Naive thymus-derived CD4-positive, alpha-beta T cell (primary cell): ENCODE data around the gene RPL11. TPM values are rescaled to one million over a fixed set of nuclear protein-coding genes. Genes with fewer than 3 reads are reported as not detected.
"Not testable (repeated sequence)": the region's sequence is repeated elsewhere in the genome, so short reads cannot be mapped to it uniquely, and the experiment has no call there.

Experiments
- ATAC-seq: fragments of 150-1000 bp; cut with Tn5 transposase; 2 replicates; pipeline ENCODE4 v1.10.0; 2021; ENCODE audit warnings: mild to moderate bottlenecking, moderate library complexity
- CTCF ChIA-PET: fragments of 350-600 bp; sonication (Branson Sonifier 250); formaldehyde crosslinking; loops from one replicate; lab custom pipeline; 2021; ENCODE audit warnings: antibody characterized with exemption; lab: Charles Lee
- POLR2A ChIA-PET: fragments of 350-600 bp; sonication (Branson Sonifier 250); formaldehyde crosslinking; loops from one replicate; lab custom pipeline; 2021; ENCODE audit warnings: antibody characterized with exemption, inconsistent platforms; lab: Charles Lee
- DNase-seq, 9 donors: peaks; one replicate each; pipeline versions ENCODE4 v3.0.0 to v3.0.0-alpha.2; 2020 to 2022; ENCODE audit warnings: mixed read lengths in 1 of 9
- H3K27ac ChIP-seq: one replicate; pipeline ENCODE4 v1.7.0; 2013; ENCODE audit warnings: mild to moderate bottlenecking, low read depth, low read length, moderate library complexity
- H3K27me3 ChIP-seq, 2 donors: one replicate each; pipeline ENCODE4 v1.7.0; 2013; ENCODE audit warnings: low read length in 2 of 2, mild to moderate bottlenecking in 2 of 2, moderate library complexity in 2 of 2; ENCODE audit not compliant: control insufficient read depth in 2 of 2, insufficient read depth in 2 of 2
- H3K36me3 ChIP-seq, 3 experiments: 1 replicate in 2 of 3; 2 replicates in 1 of 3; pipeline ENCODE4 v1.7.0; 2013; ENCODE audit warnings: low read length in 3 of 3, mild to moderate bottlenecking in 3 of 3, moderate library complexity in 1 of 3; ENCODE audit not compliant: insufficient read depth in 3 of 3, control insufficient read depth in 2 of 3
- H3K4me1 ChIP-seq, 2 donors: one replicate each; pipeline ENCODE4 v1.7.0; 2013; ENCODE audit warnings: low read length in 2 of 2, mild to moderate bottlenecking in 2 of 2, moderate library complexity in 1 of 2; ENCODE audit not compliant: control insufficient read depth in 2 of 2, insufficient read depth in 2 of 2
- H3K4me3 ChIP-seq: 2 replicates; pipeline ENCODE4 v1.7.0; 2013; ENCODE audit warnings: mild to moderate bottlenecking, low read length
- H3K9me3 ChIP-seq, 3 experiments: 1 replicate in 2 of 3; 2 replicates in 1 of 3; pipeline ENCODE4 v1.7.0; 2013; ENCODE audit warnings: low read length in 3 of 3; ENCODE audit not compliant: control insufficient read depth in 2 of 3
- H3K27ac Mint-ChIP-seq, 9 donors: one replicate each; pipeline ENCODE4 v1.8.0; 2020 to 2022; ENCODE audit warnings: mixed read lengths in 9 of 9, mild to moderate bottlenecking in 8 of 9, moderate library complexity in 5 of 9, inconsistent platforms in 2 of 9
- H3K27me3 Mint-ChIP-seq, 5 donors: one replicate each; pipeline ENCODE4 v1.8.0; 2021 to 2022; ENCODE audit warnings: mixed read lengths in 5 of 5, mild to moderate bottlenecking in 1 of 5
- H3K36me3 Mint-ChIP-seq, 5 donors: one replicate each; pipeline ENCODE4 v1.8.0; 2020 to 2022; ENCODE audit warnings: mixed read lengths in 5 of 5, mild to moderate bottlenecking in 3 of 5, inconsistent platforms in 1 of 5
- H3K4me1 Mint-ChIP-seq, 7 donors: one replicate each; pipeline ENCODE4 v1.8.0; 2020 to 2022; ENCODE audit warnings: mixed read lengths in 7 of 7, mild to moderate bottlenecking in 3 of 7, inconsistent platforms in 1 of 7
- H3K4me3 Mint-ChIP-seq, 10 donors: one replicate each; pipeline ENCODE4 v1.8.0; 2020 to 2022; ENCODE audit warnings: mild to moderate bottlenecking in 10 of 10, mixed read lengths in 10 of 10, moderate library complexity in 6 of 10, inconsistent platforms in 2 of 10
- H3K9me3 Mint-ChIP-seq, 11 donors: one replicate each; pipeline ENCODE4 v1.8.0; 2020 to 2022; ENCODE audit warnings: mixed read lengths in 11 of 11, mild to moderate bottlenecking in 4 of 11, inconsistent platforms in 1 of 11, moderate library complexity in 1 of 11
- intact Hi-C, 2 donors: fragments of 100-400 bp; cut with micrococcal nuclease; formaldehyde crosslinking; loops; one replicate each; pipeline ENCODE4 v1.15.1; 2023
- polyA plus RNA-seq, 2 donors: library from polyadenylated mRNA; unstranded; fragments of 300-500 nt; fragmentation: Illumina TruSeq; gene quantifications; one replicate each; pipeline ENCODE4 v1.2.3, GENCODE V29; 2021
- total RNA-seq, 6 experiments: library from RNA in 5 of 6; stranded (reverse) in 5 of 6; gene quantifications; 1 replicate in 5 of 6; 2 replicates in 1 of 6; pipeline ENCODE4 v1.2.3 and lab custom pipeline; 2021 to 2026

RPL11 gene
- total and polyA plus RNA-seq, 7 experiments from 2014 or later: 1,206 to 2,420 (median 2,009) TPM

- intact Hi-C loops: no loop called here
- Histone ChIP-seq H3K9me3 (no peaks in the 10 kb centered on the region), H3K27ac (no peak overlapping the region), H3K4me1 (no peaks in the 10 kb centered on the region), H3K4me3 (no peak overlapping the region), H3K27me3 (no peaks in the 10 kb centered on the region), H3K36me3 (no peaks in the 10 kb centered on the region)
- H3K4me3 Mint-ChIP-seq: no peak overlapping the region
- ATAC-seq (no peak), DNase-seq (no peak)
- ChIA-PET CTCF (interaction anchor here (0.5 kb wide), 1 partner anchor 167 kb away, joined by 3 read pairs; no protein-coding TSS in a partner anchor), POLR2A (no interaction called here)
- peaks cover 0 to 26% (median 7%) of the 10 kb centered on the region in 5 donors for H3K27me3 Mint-ChIP-seq
- H3K9me3 Mint-ChIP-seq: peaks cover 0 to under 1% (median 0%) of the 10 kb centered on the region in 11 donors
- H3K4me1 Mint-ChIP-seq: no peaks in the 10 kb centered on the region
- H3K27ac Mint-ChIP-seq: no peak overlapping the region
- H3K36me3 Mint-ChIP-seq: no peaks in the 10 kb centered on the region
Measured at GRCh38 chr1:23679815-23680214, 11.8 kb upstream of the RPL11 start.

GRCh38 chr1:23682946-23683345, 8.7 kb upstream of the RPL11 start:
- Mint-ChIP-seq H3K9me3 (peaks cover 0 to 5% (median 1%) of the 10 kb centered on the region in 11 donors), H3K4me3 (no peak overlapping the region), H3K27me3 (peaks cover 0 to 26% (median 10%) of the 10 kb centered on the region in 5 donors), H3K36me3 (peaks cover 0 to 4% (median 0%) of the 10 kb centered on the region in 5 donors), H3K4me1 (no peaks in the 10 kb centered on the region), H3K27ac (no peak overlapping the region)
- ChIA-PET POLR2A (no interaction called here), CTCF (no interaction called here)
- ATAC-seq (no peak), DNase-seq (no peak)
- H3K36me3 ChIP-seq: no peaks in the 10 kb centered on the region
- H3K4me3 ChIP-seq: no peak overlapping the region
- H3K4me1 ChIP-seq: no peaks in the 10 kb centered on the region
- H3K27ac ChIP-seq: no peak overlapping the region
- H3K9me3 ChIP-seq: no peaks in the 10 kb centered on the region
- H3K27me3 ChIP-seq: no peaks in the 10 kb centered on the region
- intact Hi-C loops: no loop called here

- intact Hi-C loops: no loop called here
- Histone ChIP-seq H3K4me3 (no peak overlapping the region), H3K9me3 (no peaks in the 10 kb centered on the region), H3K4me1 (no peaks in the 10 kb centered on the region), H3K27me3 (no peaks in the 10 kb centered on the region), H3K27ac (no peak overlapping the region), H3K36me3 (no peaks in the 10 kb centered on the region)
- Mint-ChIP-seq H3K36me3 (peaks cover 0 to 4% (median 0%) of the 10 kb centered on the region in 5 donors), H3K4me3 (no peak overlapping the region), H3K9me3 (peaks cover 0 to 5% (median 1%) of the 10 kb centered on the region in 11 donors), H3K27ac (no peak overlapping the region), H3K4me1 (no peaks in the 10 kb centered on the region), H3K27me3 (peaks cover 0 to 24% (median 10%) of the 10 kb centered on the region in 5 donors)
- POLR2A ChIA-PET: no interaction called here
- no peak for DNase-seq
- no peak for ATAC-seq
- CTCF ChIA-PET: no interaction called here
Measured at GRCh38 chr1:23684415-23684814, 7.2 kb upstream of the RPL11 start.

GRCh38 chr1:23685197-23685596, 6.4 kb upstream of the RPL11 start:
- POLR2A ChIA-PET, H3K36me3 Mint-ChIP-seq, H3K4me3 ChIP-seq, ATAC-seq, H3K9me3 Mint-ChIP-seq, H3K4me1 Mint-ChIP-seq, H3K9me3 ChIP-seq, H3K4me1 ChIP-seq, H3K36me3 ChIP-seq, H3K27ac ChIP-seq, CTCF ChIA-PET, H3K4me3 Mint-ChIP-seq, H3K27ac Mint-ChIP-seq, H3K27me3 ChIP-seq, intact Hi-C loops, DNase-seq: not testable (repeated sequence)
- peaks cover 0 to 19% (median 8%) of the 10 kb centered on the region in 5 donors for H3K27me3 Mint-ChIP-seq

- H3K27me3 ChIP-seq, H3K4me3 ChIP-seq, H3K27ac Mint-ChIP-seq, H3K9me3 Mint-ChIP-seq, H3K4me3 Mint-ChIP-seq, H3K27me3 Mint-ChIP-seq, H3K36me3 Mint-ChIP-seq, DNase-seq, H3K36me3 ChIP-seq, intact Hi-C loops, H3K9me3 ChIP-seq, H3K4me1 ChIP-seq, CTCF ChIA-PET, ATAC-seq, H3K27ac ChIP-seq: not testable (repeated sequence)
- peaks cover 5 to 10% (median 6%) of the 10 kb centered on the region in 7 donors for H3K4me1 Mint-ChIP-seq
- POLR2A ChIA-PET: interaction anchor here (0.7 kb wide), 1 partner anchor 266 kb away, joined by 3 read pairs; no protein-coding TSS in a partner anchor
Measured at GRCh38 chr1:23687680-23688079, 3.9 kb upstream of the RPL11 start.

GRCh38 chr1:23688281-23688680, 3.3 kb upstream of the RPL11 start:
- DNase-seq, H3K27me3 ChIP-seq, POLR2A ChIA-PET, H3K9me3 Mint-ChIP-seq, H3K9me3 ChIP-seq, H3K27me3 Mint-ChIP-seq, H3K4me3 Mint-ChIP-seq, H3K4me3 ChIP-seq, ATAC-seq, H3K27ac ChIP-seq, intact Hi-C loops, H3K27ac Mint-ChIP-seq, H3K36me3 ChIP-seq, CTCF ChIA-PET: not testable (repeated sequence)
- Mint-ChIP-seq H3K4me1 (peaks cover 8 to 16% (median 12%) of the 10 kb centered on the region in 7 donors), H3K36me3 (peaks cover 0 to 13% (median 9%) of the 10 kb centered on the region in 5 donors)
- peaks cover 12% of the 10 kb centered on the region in 2 donors for H3K4me1 ChIP-seq
